ENCODE measurements around the gene CACNA1H.
"Not testable (repeated sequence)": the region's sequence is repeated elsewhere in the genome, so short reads cannot be mapped to it uniquely, and the experiment has no call there.

DNA sequence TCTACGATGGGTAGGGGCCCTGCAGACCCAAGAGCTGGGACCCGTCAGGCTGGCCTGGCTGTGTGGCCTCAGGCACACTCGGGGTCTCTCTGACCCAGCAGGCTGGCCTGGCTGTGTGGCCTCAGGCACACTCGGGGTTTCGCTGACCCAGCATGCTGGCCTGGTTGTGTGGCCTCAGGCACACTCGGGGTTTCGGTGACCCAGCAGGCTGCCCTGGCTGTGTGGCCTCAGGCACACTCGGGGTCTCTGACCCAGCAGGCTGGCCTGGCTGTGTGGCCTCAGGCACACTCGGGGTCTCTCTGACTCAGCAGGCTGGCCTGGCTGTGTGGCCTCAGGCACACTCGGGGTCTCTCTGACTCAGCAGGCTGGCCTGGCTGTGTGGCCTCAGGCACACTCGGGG is 37.9 kb downstream of the CACNA1H start:
- TF ChIP-seq, protein P1, sequence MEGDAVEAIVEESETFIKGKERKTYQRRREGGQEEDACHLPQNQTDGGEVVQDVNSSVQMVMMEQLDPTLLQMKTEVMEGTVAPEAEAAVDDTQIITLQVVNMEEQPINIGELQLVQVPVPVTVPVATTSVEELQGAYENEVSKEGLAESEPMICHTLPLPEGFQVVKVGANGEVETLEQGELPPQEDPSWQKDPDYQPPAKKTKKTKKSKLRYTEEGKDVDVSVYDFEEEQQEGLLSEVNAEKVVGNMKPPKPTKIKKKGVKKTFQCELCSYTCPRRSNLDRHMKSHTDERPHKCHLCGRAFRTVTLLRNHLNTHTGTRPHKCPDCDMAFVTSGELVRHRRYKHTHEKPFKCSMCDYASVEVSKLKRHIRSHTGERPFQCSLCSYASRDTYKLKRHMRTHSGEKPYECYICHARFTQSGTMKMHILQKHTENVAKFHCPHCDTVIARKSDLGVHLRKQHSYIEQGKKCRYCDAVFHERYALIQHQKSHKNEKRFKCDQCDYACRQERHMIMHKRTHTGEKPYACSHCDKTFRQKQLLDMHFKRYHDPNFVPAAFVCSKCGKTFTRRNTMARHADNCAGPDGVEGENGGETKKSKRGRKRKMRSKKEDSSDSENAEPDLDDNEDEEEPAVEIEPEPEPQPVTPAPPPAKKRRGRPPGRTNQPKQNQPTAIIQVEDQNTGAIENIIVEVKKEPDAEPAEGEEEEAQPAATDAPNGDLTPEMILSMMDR (IDR thresholded peaks at IDR 0.05), result not testable (repeated sequence)
- TF ChIP-seq POLR2A (IDR thresholded peaks at IDR 0.05), result not testable (repeated sequence)

Measured in heart left ventricle (tissue), 13 donors.